HepG2 (cell line): ENCODE results near the gene HSF4. TPM values are rescaled to one million over a fixed set of nuclear protein-coding genes. Genes with fewer than 3 reads are reported as not detected.
A peak's percentile ranks its signal among the peaks of the same experiment; 100 is the strongest.

Experiments used
- ARID4A ChIP-seq: sonication (generic); formaldehyde crosslinking; IDR thresholded peaks from 2 replicates; pipeline ENCODE4 v1.5.0; 2020; ENCODE audit warnings: mild to moderate bottlenecking, missing genetic modification reagents, borderline replicate concordance
- CCAR2 ChIP-seq: fragments of 200-400 bp; formaldehyde crosslinking; optimal IDR thresholded peaks from 2 replicates; pipeline ENCODE3; 2018; ENCODE audit warnings: low read depth, mild to moderate bottlenecking, low read length, moderate library complexity
- DDIT3 ChIP-seq: sonication (generic); formaldehyde crosslinking; IDR thresholded peaks from 2 replicates; pipeline ENCODE4 v1.4.0; 2020; ENCODE audit warnings: mild to moderate bottlenecking, missing genetic modification reagents
- ERF ChIP-seq: IDR thresholded peaks from 2 replicates; pipeline ENCODE4 v1.6.1; 2018; ENCODE audit warnings: missing biosample characterization, missing genetic modification reagents
- FOSL2 ChIP-seq: sonication (generic); formaldehyde crosslinking; IDR thresholded peaks from 2 replicates; pipeline ENCODE4 v1.4.0; 2020; ENCODE audit warnings: missing genetic modification reagents
- HMG20B ChIP-seq: conservative IDR thresholded peaks from 2 replicates; pipeline ENCODE4 v1.6.1; 2016; ENCODE audit warnings: missing genetic modification reagents, missing compliant biosample characterization
- ISX ChIP-seq: sonication (generic); formaldehyde crosslinking; conservative IDR thresholded peaks from 2 replicates; pipeline ENCODE4 v1.5.0; 2020; ENCODE audit warnings: missing genetic modification reagents
- JARID2 ChIP-seq: sonication (generic); formaldehyde crosslinking; IDR thresholded peaks from 2 replicates; pipeline ENCODE4 v1.8.1; 2023; ENCODE audit warnings: missing genetic modification reagents, inconsistent platforms; ENCODE audit not compliant: insufficient replicate concordance
- MED8 ChIP-seq: sonication (generic); formaldehyde crosslinking; IDR thresholded peaks from 2 replicates; pipeline ENCODE4 v1.8.1; 2023; ENCODE audit warnings: mild to moderate bottlenecking, missing genetic modification reagents; ENCODE audit not compliant: insufficient replicate concordance
- MTA3 ChIP-seq: sonication (generic); formaldehyde crosslinking; IDR thresholded peaks from 2 replicates; pipeline ENCODE4 v1.4.0; 2020; ENCODE audit warnings: missing genetic modification reagents
- PCBP2 ChIP-seq: fragments of 200-400 bp; formaldehyde crosslinking; optimal IDR thresholded peaks from 2 replicates; pipeline ENCODE3; 2018; ENCODE audit warnings: low read length, low read depth; ENCODE audit not compliant: poor library complexity, severe bottlenecking
- RXRB ChIP-seq: IDR thresholded peaks from 2 replicates; pipeline ENCODE4 v1.6.1; 2016; ENCODE audit warnings: borderline replicate concordance, missing genetic modification reagents, missing compliant biosample characterization
- STAT5B ChIP-seq: sonication (generic); formaldehyde crosslinking; IDR thresholded peaks from 2 replicates; pipeline ENCODE4 v1.4.0; 2020; ENCODE audit warnings: missing genetic modification reagents
- TBX3 ChIP-seq: fragments of 450-650 bp; IDR thresholded peaks from 2 replicates; pipeline ENCODE4 v1.6.1; 2017; ENCODE audit warnings: antibody characterized with exemption, mild to moderate bottlenecking, inconsistent platforms, borderline replicate concordance
- TEAD3 ChIP-seq: optimal IDR thresholded peaks from 2 replicates; pipeline ENCODE3; 2016; ENCODE audit warnings: borderline replicate concordance
- ZBED4 ChIP-seq: sonication (generic); formaldehyde crosslinking; IDR thresholded peaks from 2 replicates; pipeline ENCODE4 v1.4.0; 2020; ENCODE audit warnings: missing genetic modification reagents, borderline replicate concordance
- ZBTB3 ChIP-seq: sonication (generic); formaldehyde crosslinking; IDR thresholded peaks from 2 replicates; pipeline ENCODE4 v1.4.0; 2020; ENCODE audit warnings: low read depth, mild to moderate bottlenecking, moderate library complexity, missing genetic modification reagents, borderline replicate concordance
- ZNF337 ChIP-seq: sonication (generic); formaldehyde crosslinking; IDR thresholded peaks from 2 replicates; pipeline ENCODE4 v1.5.1; 2020; ENCODE audit warnings: missing genetic modification reagents, low read depth, mild to moderate bottlenecking, borderline replicate concordance
- ZNF484 ChIP-seq: sonication (generic); formaldehyde crosslinking; IDR thresholded peaks from 2 replicates; pipeline ENCODE4 v1.5.1; 2020; ENCODE audit warnings: mild to moderate bottlenecking, low read depth, missing genetic modification reagents, borderline replicate concordance
- ZNF546 ChIP-seq: sonication (generic); formaldehyde crosslinking; conservative IDR thresholded peaks from 2 replicates; pipeline ENCODE4 v1.8.1; 2023; ENCODE audit warnings: mild to moderate bottlenecking, missing genetic modification reagents
- polyA plus RNA-seq, 8 experiments: library from polyadenylated mRNA; depleted of rRNA in 3 of 8; stranded (reverse) in 7 of 8; unstranded in 1 of 8; fragments of >200 nt; fragmentation: Illumina TruSeq in 4 of 8; extraction: Trizol in 4 of 8; gene quantifications; 2 replicates each; pipeline versions ENCODE4 v1.2.1 to v1.2.3, GENCODE V29; 2011 to 2016; ENCODE audit warnings: low read depth in 4 of 8, missing spikeins in 1 of 8, mixed read lengths in 1 of 8; ENCODE audit not compliant: insufficient read depth in 1 of 8
- total RNA-seq, 5 experiments: library from RNA; depleted of rRNA; stranded (reverse); fragments of >200 nt; fragmentation: Illumina TruSeq; extraction: Trizol; gene quantifications; 2 replicates each; pipeline ENCODE4 v1.2.3, GENCODE V29; 2016; ENCODE audit warnings: low read depth in 1 of 5

Gene HSF4
- total and polyA plus RNA-seq, 2 of the 13 experiments (the other 11 are each of a cell fraction or from before 2014, with no cell fraction given) = 3.5 to 16.9 TPM

- peak; percentile 87 for TF ChIP-seq ZBED4 (CRISPR knock-in tag)
- TF ChIP-seq TBX3 = no peak
- TF ChIP-seq JARID2 (CRISPR knock-in tag) = no peak
- TF ChIP-seq MED8 (CRISPR knock-in tag) = peak; percentile 48
- no peak for TF ChIP-seq HMG20B (CRISPR knock-in tag)
- no peak for TF ChIP-seq CCAR2
- TF ChIP-seq ZBTB3 (CRISPR knock-in tag) = no peak
- TF ChIP-seq ZNF337 (CRISPR knock-in tag) = peak; percentile 84; the same call in 1 of the 2 replicates
- no peak for TF ChIP-seq DDIT3
- peak; percentile 47; the same call in 1 of the 2 replicates for TF ChIP-seq FOSL2 (CRISPR knock-in tag)
- TF ChIP-seq ERF (CRISPR knock-in tag) = peak; percentile 97
- no peak for TF ChIP-seq ISX (CRISPR knock-in tag)
- peak; percentile 18; the same call in 1 of the 2 replicates for TF ChIP-seq STAT5B (CRISPR knock-in tag)
- TF ChIP-seq PCBP2 = no peak
- peak; percentile 75 for TF ChIP-seq ZNF546 (CRISPR knock-in tag)
- TF ChIP-seq TEAD3 (CRISPR knock-in tag) = peak; percentile 62
- no peak for TF ChIP-seq MTA3
- peak; percentile 61; the same call in 1 of the 2 replicates for TF ChIP-seq ZNF484 (CRISPR knock-in tag)
- peak; percentile 74; the same call in 1 of the 2 replicates for TF ChIP-seq RXRB (CRISPR knock-in tag)
- peak; percentile 88; the same call in 1 of the 2 replicates for TF ChIP-seq ARID4A (CRISPR knock-in tag)
These were observed 9.5 kb downstream of the HSF4 start (continued) for GRCh38 chr16:67173808-67174705.
